NCI-H2107 treated with DMSO at 0.1 percent for 48 hours (cell line): Measurements from ENCODE around the gene GID8.

Experiments used
- DNase-seq: peaks from one replicate; lab custom pipeline; 2025; ENCODE audit not compliant: unreplicated experiment; lab: John Stamatoyannopoulos, UW

The GID8 gene

DNA sequence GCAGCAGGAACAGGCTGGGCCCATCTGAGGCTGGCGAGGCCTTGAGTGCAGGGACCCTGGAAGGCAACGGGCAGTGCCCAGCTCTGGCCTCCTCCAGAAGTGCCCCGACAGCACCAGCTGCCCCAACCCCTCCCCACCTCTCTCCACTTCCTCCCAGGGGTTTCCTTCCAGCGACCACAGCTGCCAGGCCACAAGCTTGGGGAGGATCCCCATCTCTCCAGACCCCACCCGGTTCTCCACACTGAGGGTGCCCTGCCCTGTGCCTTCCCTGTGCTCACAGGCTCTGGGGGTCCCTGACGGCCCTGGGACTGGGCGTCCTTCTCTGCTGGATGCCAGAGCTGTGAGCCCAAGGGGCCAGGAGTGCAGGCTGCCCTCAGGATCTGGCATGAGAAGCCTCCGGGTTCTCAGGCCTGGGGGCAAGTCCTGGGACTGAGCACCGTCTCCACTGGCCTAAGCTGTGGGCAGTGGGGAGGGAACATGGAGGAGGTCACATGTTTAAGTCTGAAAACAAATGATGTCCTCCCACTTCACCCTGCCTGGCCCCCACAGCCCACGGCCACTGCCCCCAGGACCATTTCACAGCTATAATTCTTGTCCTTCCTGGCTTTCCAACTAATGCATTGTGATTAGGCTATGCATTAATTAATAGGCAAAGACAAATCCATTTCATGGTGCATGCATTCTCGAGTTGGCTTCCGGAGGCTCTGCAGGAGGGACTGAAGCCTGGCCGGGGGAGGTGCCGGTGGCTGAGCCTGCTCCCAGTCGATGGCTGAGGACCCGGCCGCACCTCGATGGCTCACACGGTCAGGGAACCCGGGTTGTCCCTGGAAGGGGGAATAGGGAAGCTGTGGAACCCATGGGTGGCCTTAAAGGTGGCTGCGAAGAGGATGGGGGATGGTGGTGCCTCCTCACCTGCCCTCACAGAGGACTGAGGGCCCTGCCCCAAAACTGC is 44.5 kb downstream of the GID8 start:
- no peak for DNase-seq

GRCh38 chr20:62983210-62983609 is 45.3 kb downstream of the GID8 start:
- no peak for DNase-seq

DNA sequence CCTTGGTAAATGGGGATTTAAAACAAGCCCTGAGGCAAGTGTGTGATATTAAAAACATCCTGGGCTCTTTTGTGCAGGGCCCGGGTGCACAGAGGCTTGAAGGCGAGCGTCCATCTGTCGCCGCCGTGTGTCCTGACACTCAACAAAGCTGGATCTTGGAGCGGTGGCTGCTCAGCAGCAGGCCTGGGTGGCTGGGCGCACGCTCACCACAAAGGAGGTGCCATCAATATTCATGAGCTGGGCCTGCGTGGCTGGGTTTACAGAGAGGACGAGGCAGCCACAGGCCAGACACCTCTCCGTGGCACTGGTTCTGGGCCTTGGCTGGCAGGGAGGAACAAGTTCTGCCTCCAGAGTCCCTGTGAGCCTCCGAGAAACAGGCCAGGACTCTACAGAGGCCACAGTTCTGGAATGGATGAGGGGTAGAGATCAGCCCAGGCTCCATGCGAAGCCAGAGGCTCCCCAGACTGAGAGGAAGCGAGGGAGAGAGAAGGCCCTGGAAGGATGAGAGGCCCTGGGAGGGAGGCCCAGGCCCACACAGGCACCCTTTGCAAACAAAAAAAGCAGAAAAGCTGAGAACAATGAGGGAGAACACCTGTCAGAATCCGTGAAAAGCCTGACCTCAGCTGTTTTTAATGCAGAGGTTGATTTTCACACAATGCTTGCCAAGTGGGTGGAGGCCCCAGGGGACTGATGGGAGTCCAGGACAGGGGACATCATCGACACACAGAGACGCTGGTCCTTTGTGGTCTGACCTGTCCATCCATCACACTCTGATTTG is 46.9 kb downstream of the GID8 start:
- DNase-seq, result peak; percentile 73

DNA sequence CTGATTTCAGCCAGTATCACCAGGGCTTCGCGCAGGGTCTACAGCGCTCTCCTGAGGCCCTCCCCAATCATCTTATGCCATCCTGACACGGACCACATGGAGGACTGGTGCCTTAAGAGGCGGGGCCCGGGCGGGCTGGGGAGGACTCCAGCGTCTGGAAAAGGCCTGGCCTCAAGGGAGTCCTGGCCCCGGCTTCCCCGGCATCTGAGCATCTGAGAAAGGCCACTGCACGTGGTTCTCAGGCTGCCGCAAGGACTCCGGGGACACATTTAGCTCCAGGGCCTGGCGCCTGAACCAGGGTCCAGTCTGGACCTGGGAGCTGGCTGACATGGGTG is 47.5 kb downstream of the GID8 start:
- peak; percentile 61 for DNase-seq

DNA sequence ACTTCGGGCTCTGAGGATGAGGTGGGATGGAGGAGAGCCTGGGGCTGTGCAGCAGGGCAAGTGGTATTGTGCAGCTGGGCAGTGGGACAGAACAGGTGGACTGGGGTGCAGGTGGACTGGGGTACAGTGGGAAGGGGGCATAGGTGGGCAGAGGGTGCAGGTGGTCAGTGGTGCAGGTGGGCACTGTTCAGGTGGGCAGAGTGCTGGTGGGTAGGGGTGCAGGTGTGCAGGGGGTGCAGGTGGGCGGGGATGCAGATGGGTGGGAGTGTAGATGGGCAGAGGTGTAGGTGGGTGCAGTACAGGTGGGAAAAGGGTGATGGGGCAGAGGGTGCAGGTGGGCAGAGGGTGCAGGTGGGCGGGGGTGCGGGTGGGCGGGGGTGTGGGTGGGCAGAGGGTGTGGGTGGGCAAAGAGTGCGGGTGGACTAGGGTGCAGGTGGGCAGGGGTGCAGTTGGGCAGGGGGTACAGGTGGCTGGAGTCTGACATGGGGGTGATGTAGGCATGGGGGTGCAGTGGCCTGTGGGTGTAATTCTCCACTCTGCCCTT is 48.4 kb downstream of the GID8 start:
- no peak for DNase-seq

DNA sequence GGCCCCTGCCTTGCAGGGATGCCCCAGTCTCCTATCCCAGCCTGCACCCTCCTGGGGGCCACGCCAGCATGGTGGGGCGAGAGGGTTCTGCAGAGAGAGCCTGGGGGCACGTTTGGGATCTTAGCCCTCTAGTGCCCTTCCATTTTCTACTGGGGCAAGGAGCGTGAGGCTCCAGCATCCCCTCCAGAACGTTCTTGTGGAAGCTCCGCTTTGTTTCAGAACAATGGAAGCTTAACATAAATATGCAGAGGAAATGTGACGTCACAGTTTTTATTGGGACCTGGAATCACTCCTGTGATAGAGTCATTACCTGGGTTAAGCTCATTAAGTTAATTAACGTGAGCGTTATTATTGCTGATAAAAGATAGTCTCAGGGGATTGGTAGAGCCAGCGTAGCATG is 49.2 kb downstream of the GID8 start:
- DNase-seq, result no peak

- no peak for DNase-seq
Observed at GRCh38 chr20:62989201-62989601, 51.3 kb downstream of the GID8 start.

DNA sequence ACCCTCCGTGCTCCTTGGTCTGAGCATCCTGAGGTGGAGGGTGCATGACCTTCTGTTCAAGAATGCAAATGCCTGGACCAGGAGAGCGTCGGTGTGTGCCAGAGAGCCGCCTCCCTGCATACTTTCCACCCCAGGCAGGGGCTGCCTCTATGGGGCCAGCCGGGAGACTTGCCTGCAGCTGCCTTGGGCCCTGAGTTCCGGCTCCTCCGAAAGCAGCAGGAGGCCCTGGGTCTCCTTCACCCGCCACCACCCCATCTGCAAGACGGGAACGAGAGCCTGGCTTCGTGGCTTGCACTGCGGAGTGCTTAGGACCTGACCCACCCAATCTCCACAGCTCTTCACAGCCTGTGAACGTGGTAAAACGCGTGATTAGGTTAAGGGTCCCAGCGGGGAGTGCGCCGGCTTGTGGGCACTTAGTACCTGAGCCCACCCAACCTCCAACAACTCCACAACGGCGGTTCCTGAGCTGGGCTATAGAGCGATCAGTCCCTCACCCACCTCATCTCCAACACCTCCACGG is 52.4 kb downstream of the GID8 start:
- DNase-seq, result no peak

- no peak for DNase-seq
Observed at GRCh38 chr20:62991196-62991807, 53.4 kb downstream of the GID8 start.

DNA sequence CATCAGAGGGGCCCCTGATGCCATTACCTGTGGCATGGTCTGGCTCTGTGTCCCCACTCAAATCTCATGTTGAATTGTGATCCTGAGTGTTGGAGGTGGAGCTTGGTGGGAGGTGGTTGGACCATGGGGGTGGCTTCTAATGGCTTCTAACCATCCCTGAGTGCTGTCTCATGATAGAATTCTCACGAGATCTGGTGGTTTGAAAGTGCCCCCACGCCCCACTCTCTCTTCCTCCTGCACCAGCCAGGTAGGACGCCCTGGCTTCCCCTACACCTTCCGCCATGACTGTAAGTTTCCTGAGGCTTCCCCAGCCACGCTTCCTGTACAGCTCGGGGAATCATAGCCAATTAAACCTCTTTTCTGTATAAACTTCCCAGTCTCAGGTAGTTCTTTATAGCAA is 53.9 kb downstream of the GID8 start:
- DNase-seq, result no peak

GRCh38 chr20:62993856-62994494 is 56.0 kb downstream of the GID8 start:
- no peak for DNase-seq

DNA sequence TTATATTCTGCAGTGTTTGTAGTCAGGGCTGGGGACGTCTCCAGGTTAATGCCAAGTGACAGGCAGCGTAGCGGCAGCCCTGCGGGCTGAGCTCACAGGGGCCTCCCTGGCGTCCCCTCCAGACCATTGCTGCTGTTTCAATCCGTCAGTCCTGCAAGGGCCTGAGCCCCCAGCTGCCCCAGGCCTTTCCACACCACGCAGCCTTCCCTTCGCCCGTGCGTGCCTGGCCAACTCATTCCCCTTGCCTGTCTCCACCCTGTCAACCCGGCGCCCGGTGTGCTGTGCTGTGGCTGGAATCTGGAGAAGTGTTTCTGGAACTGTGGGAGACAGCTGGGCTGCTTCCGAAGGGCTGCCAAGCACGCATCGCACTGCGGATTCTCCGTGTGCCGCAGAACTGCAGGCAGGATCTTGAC is 56.9 kb downstream of the GID8 start:
- DNase-seq, result no peak

DNA sequence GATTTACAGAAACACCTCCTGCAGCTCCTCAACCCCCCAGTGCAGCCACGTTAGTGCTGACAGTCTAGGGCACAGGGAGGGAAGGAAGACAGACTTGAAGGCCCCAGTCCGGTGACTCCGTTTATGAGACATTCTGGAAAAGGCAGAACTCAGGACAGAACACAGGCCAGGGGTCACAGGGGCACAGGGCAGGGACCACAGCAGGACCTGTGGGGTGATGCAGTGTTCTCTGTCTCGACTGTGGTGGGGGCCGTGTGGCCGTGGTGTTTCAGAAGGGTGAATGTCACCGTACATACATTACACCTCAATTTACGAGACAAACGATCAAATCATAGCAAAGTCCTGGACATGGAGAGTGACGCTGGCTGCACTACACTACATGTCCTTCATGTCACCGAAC is 57.5 kb downstream of the GID8 start:
- DNase-seq, result no peak

DNA sequence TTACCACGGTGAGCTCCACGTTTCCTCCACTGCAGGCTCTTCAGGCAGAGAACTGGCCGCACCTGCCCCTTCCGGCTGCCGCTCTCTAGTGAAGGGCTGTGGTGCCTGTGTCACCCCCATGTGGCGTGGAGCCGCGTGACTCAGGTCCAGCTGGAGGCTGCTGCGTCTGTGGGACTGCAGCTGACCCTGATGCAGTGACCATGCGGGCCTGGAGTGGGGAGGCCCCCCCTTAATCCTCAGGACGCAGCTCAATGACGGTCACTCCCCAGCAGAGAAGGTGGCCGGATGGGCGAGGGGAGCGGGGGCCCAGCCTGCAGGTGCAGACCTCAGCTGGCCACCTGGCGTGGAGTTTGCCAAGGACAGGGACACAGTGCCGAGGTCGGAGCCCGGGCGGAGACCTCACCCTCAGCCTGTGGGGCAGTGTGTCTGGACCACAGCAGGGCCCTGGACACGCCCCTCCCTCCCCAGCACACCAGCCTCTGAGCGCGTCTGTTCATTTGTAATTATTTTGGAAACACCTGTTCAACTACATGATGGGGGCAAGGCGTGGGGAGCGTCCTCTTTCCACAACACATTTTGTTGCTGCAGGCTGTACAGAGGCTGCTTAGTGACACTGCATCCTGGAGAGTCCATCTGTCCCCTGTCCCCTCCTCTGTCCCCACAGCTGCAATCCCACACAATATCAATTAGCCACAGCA is 58.1 kb downstream of the GID8 start:
- DNase-seq, result no peak

GRCh38 chr20:62996596-62996982 is 58.6 kb downstream of the GID8 start:
- DNase-seq, result no peak

DNA sequence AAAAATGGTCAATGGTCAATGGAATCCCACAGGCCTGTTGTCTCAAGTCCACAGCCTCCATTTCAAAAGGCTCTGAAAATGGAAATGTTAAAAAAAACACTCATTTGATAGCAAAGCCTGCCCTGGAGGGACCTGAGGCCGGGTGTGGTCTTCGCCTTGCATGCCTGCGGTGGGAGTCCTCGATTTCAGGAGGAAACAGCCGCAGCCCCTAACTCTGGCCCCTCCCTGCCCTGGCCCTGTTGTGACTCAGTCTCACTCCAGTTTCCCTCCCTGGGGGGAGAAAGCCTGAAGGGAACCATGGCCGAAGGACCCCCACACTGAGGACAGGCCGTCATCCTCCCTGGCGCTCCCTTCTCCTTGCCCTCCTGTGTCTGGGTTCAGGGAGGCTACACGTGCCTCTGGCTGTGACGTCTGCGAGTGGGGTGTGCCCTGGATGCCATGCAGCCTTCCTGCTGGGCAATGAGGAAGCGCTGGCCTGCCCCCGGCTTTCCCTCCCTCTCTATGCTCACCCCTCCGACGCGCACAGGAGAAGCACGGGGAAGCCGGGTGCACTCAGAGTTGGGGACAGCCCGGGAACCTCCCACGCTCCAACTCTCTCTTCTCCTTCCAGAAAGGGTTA is 59.6 kb downstream of the GID8 start:
- DNase-seq, result no peak
